CD4-positive, alpha-beta T cell (primary cell): ENCODE measurements around the gene ARIH1. TPM values are rescaled to one million over a fixed set of nuclear protein-coding genes. Genes with fewer than 3 reads are reported as not detected.

ENCODE experiments used
- ATAC-seq: fragments of 200-7000 bp; cut with Tn5 transposase; one replicate; pipeline ENCODE4 v1.10.0; 2022; ENCODE audit warnings: mild to moderate bottlenecking; ENCODE audit not compliant: poor library complexity
- CTCF ChIA-PET: fragments of 350-600 bp; sonication (Branson Sonifier 250); formaldehyde crosslinking; loops from one replicate; lab custom pipeline; 2021; ENCODE audit warnings: antibody characterized with exemption, inconsistent platforms; lab: Charles Lee
- POLR2A ChIA-PET: fragments of 350-600 bp; sonication (Branson Sonifier 250); formaldehyde crosslinking; loops from one replicate; lab custom pipeline; 2021; ENCODE audit warnings: antibody characterized with exemption, inconsistent platforms; lab: Charles Lee
- DNase-seq, 14 experiments: peaks; one replicate each; pipeline ENCODE4 v3.0.0-alpha.2; 2013 to 2020; ENCODE audit warnings: mixed read lengths in 2 of 14
- H3K27ac ChIP-seq, 2 donors: one replicate each; pipeline versions ENCODE4 v1.5.1 to v1.7.0; 2013; ENCODE audit warnings: low read length in 2 of 2, low read depth in 1 of 2, mild to moderate bottlenecking in 1 of 2
- H3K27me3 ChIP-seq, 2 experiments: 1 replicate in 1 of 2; 2 replicates in 1 of 2; pipeline versions ENCODE4 v1.6.1 to v1.7.0; 2013; ENCODE audit warnings: low read length in 2 of 2, control low read depth in 1 of 2, mild to moderate bottlenecking in 1 of 2, moderate library complexity in 1 of 2; ENCODE audit not compliant: insufficient read depth in 2 of 2, control insufficient read depth in 1 of 2
- H3K36me3 ChIP-seq: one replicate; pipeline ENCODE4 v1.6.1; 2013; ENCODE audit warnings: low read length, control low read depth; ENCODE audit not compliant: insufficient read depth
- H3K4me1 ChIP-seq: one replicate; pipeline ENCODE4 v1.6.1; 2013; ENCODE audit warnings: low read length, control low read depth; ENCODE audit not compliant: insufficient read depth
- H3K4me3 ChIP-seq: one replicate; pipeline ENCODE4 v1.5.1; 2013; ENCODE audit warnings: mild to moderate bottlenecking, low read length, moderate library complexity
- H3K9me3 ChIP-seq, 2 experiments: 1 replicate in 1 of 2; 2 replicates in 1 of 2; pipeline versions ENCODE4 v1.6.1 to v1.7.0; 2013; ENCODE audit warnings: low read length in 2 of 2, mild to moderate bottlenecking in 2 of 2, control low read depth in 1 of 2, moderate library complexity in 1 of 2; ENCODE audit not compliant: control insufficient read depth in 1 of 2, insufficient read depth in 1 of 2
- H3K27ac Mint-ChIP-seq: one replicate; pipeline ENCODE4 v1.8.0; 2020; ENCODE audit warnings: mixed read lengths
- H3K27me3 Mint-ChIP-seq: one replicate; pipeline ENCODE4 v1.8.0; 2021; ENCODE audit warnings: mixed read lengths
- H3K36me3 Mint-ChIP-seq: one replicate; pipeline ENCODE4 v1.8.0; 2021; ENCODE audit warnings: low read depth, mixed read lengths
- H3K4me1 Mint-ChIP-seq: one replicate; pipeline ENCODE4 v1.8.0; 2021; ENCODE audit warnings: low read depth, mixed read lengths
- H3K4me3 Mint-ChIP-seq: one replicate; pipeline ENCODE4 v1.8.0; 2020; ENCODE audit warnings: mild to moderate bottlenecking, mixed read lengths
- H3K9me3 Mint-ChIP-seq: one replicate; pipeline ENCODE4 v1.8.0; 2020; ENCODE audit warnings: mixed read lengths
- CTCF ChIP-seq: fragments of 200-600 bp; IDR thresholded peaks from one replicate; pipeline ENCODE4 v1.8.0; 2022; ENCODE audit warnings: antibody characterized with exemption, mild to moderate bottlenecking
- intact Hi-C, 2 experiments: fragments of 100-400 bp; cut with DNase I in 1 of 2; cut with micrococcal nuclease in 1 of 2; formaldehyde crosslinking; loops; one replicate each; pipeline versions ENCODE4 v1.15.1 to v1.9.0; 2023 to 2025; cut with DNase I, micrococcal nuclease
- total RNA-seq, 174 experiments: library from RNA in 2 of 174; stranded (reverse) in 2 of 174; gene quantifications; one replicate each; pipeline ENCODE4 v1.2.3 and lab custom pipeline; 2021 to 2026

ARIH1 gene
- total RNA-seq, 2 experiments from 2014 or later = 281 to 283 TPM

GRCh38 chr15:72590427-72590826 is 116.3 kb downstream of the ARIH1 start:
- DNase-seq (no peak), ATAC-seq (no peak)
- H3K27ac Mint-ChIP-seq = no peak overlapping the region
- ChIA-PET CTCF (interaction anchor here (1.3 kb wide), 1 partner anchor 10 kb away, joined by 7 read pairs; no protein-coding TSS in a partner anchor), POLR2A (no interaction called here)
- peaks cover 20% of the 10 kb centered on the region for H3K36me3 Mint-ChIP-seq
- Histone ChIP-seq H3K36me3 (peaks cover 6% of the 10 kb centered on the region), H3K4me3 (no peak overlapping the region), H3K4me1 (no peaks in the 10 kb centered on the region), H3K27me3 (no peaks in the 10 kb centered on the region), H3K9me3 (no peaks in the 10 kb centered on the region), H3K27ac (no peak overlapping the region)
- intact Hi-C loops = loop anchor here in 1 of 2 experiments (10.0 kb wide), 1 partner anchor 194 kb away; the partner anchor contains the start of gene ADPGK
- H3K4me3 Mint-ChIP-seq = no peak overlapping the region
- no peak for TF ChIP-seq CTCF
- no peaks in the 10 kb centered on the region for H3K27me3 Mint-ChIP-seq
- H3K9me3 Mint-ChIP-seq = no peaks in the 10 kb centered on the region
- H3K4me1 Mint-ChIP-seq = peaks cover 10% of the 10 kb centered on the region

- no peak overlapping the region for H3K4me3 Mint-ChIP-seq
- DNase-seq = no peak
- Histone ChIP-seq H3K36me3 (no peaks in the 10 kb centered on the region), H3K4me3 (no peak overlapping the region), H3K9me3 (no peaks in the 10 kb centered on the region), H3K27ac (no peak overlapping the region), H3K27me3 (no peaks in the 10 kb centered on the region), H3K4me1 (no peaks in the 10 kb centered on the region)
- intact Hi-C loops = loop anchor here in 1 of 2 experiments (10.0 kb wide), 1 partner anchor 193 kb away; the partner anchor contains the start of gene ADPGK
- ChIA-PET CTCF (interaction anchor here (0.6 to 1.0 kb wide), 3 partner anchors 10 to 279 kb away, joined by 3 read pairs; no protein-coding TSS in a partner anchor), POLR2A (interaction anchor here (1.0 kb wide), 1 partner anchor 9 kb away, joined by 3 read pairs; no protein-coding TSS in a partner anchor)
- TF ChIP-seq CTCF = no peak
- H3K36me3 Mint-ChIP-seq = peaks cover 12% of the 10 kb centered on the region
- H3K27me3 Mint-ChIP-seq = no peaks in the 10 kb centered on the region
- H3K9me3 Mint-ChIP-seq = no peaks in the 10 kb centered on the region
- no peak for ATAC-seq
- peaks cover 10% of the 10 kb centered on the region for H3K4me1 Mint-ChIP-seq
- peak overlapping the region; percentile 33 for H3K27ac Mint-ChIP-seq
Measured at GRCh38 chr15:72591361-72591760, 117.2 kb downstream of the ARIH1 start.

- Mint-ChIP-seq H3K9me3 (no peaks in the 10 kb centered on the region), H3K27ac (no peak overlapping the region), H3K4me3 (no peak overlapping the region), H3K36me3 (peaks cover 6% of the 10 kb centered on the region), H3K27me3 (no peaks in the 10 kb centered on the region), H3K4me1 (peaks cover 5% of the 10 kb centered on the region)
- Histone ChIP-seq H3K4me1 (no peaks in the 10 kb centered on the region), H3K4me3 (no peak overlapping the region), H3K9me3 (no peaks in the 10 kb centered on the region), H3K27me3 (no peaks in the 10 kb centered on the region), H3K27ac (no peak overlapping the region), H3K36me3 (no peaks in the 10 kb centered on the region)
- ATAC-seq (no peak), DNase-seq (no peak)
- intact Hi-C loops = loop anchor here in 1 of 2 experiments (10.0 kb wide), 1 partner anchor 193 kb away; the partner anchor contains the start of gene ADPGK
- no peak for TF ChIP-seq CTCF
- ChIA-PET CTCF (no interaction called here), POLR2A (no interaction called here)
Measured at GRCh38 chr15:72592097-72592496, 118.0 kb downstream of the ARIH1 start.
